SK-N-SH treated with all-trans-retinoic acid at 6 μM for 48 hours (cell line): ENCODE data around the gene SDHA.
"Not testable (repeated sequence)": the region's sequence is repeated elsewhere in the genome, so short reads cannot be mapped to it uniquely, and the experiment has no call there.

Source experiments
- ARNTL ChIP-seq: fragments of 450-650 bp; formaldehyde crosslinking; IDR thresholded peaks from 2 replicates; pipeline ENCODE4 v1.5.0; 2020; ENCODE audit warnings: low read depth, mild to moderate bottlenecking, moderate library complexity, borderline replicate concordance
- CSDC2 ChIP-seq: fragments of 250-450 bp; sonication (Bioruptor Pico); IDR thresholded peaks from 2 replicates; pipeline ENCODE4 v1.5.0; 2020; ENCODE audit warnings: mild to moderate bottlenecking, moderate library complexity
- ISL1 ChIP-seq: fragments of 250-450 bp; sonication (Bioruptor Pico); IDR thresholded peaks from 2 replicates; pipeline ENCODE4 v2.1.2; 2022; ENCODE audit warnings: mild to moderate bottlenecking, moderate library complexity
- PPARA ChIP-seq: fragments of 250-450 bp; sonication (Bioruptor Pico); IDR thresholded peaks from 2 replicates; pipeline ENCODE4 v1.5.0; 2020; ENCODE audit warnings: mild to moderate bottlenecking, borderline replicate concordance
- RARB ChIP-seq: fragments of 250-450 bp; sonication (Bioruptor Pico); IDR thresholded peaks from 2 replicates; pipeline ENCODE4 v1.8.0; 2021; ENCODE audit warnings: mild to moderate bottlenecking, moderate library complexity
- TOX ChIP-seq: fragments of 250-450 bp; sonication (Bioruptor Pico); IDR thresholded peaks from 2 replicates; pipeline ENCODE4 v1.8.0; 2021; ENCODE audit warnings: mild to moderate bottlenecking, moderate library complexity, borderline replicate concordance
- ZC3H10 ChIP-seq: fragments of 250-450 bp; sonication (Bioruptor Pico); IDR thresholded peaks from 2 replicates; pipeline ENCODE4 v1.5.1; 2021; ENCODE audit warnings: mild to moderate bottlenecking, moderate library complexity
- ZNF565 ChIP-seq: fragments of 450-650 bp; formaldehyde crosslinking; conservative IDR thresholded peaks from 2 replicates; pipeline ENCODE4 v1.5.0; 2020; ENCODE audit warnings: low read depth, mild to moderate bottlenecking, moderate library complexity
- ZNF70 ChIP-seq: fragments of 450-650 bp; formaldehyde crosslinking; IDR thresholded peaks from 2 replicates; pipeline ENCODE4 v1.5.0; 2020; ENCODE audit warnings: mild to moderate bottlenecking, moderate library complexity
- TF ChIP-seq, protein P1 (sequence below): fragments of 250-450 bp; sonication (Bioruptor Pico); IDR thresholded peaks from 2 replicates; pipeline ENCODE4 v1.5.1; 2020; ENCODE audit warnings: low read depth, mild to moderate bottlenecking, moderate library complexity
- TF ChIP-seq, protein P2 (sequence below): fragments of 250-450 bp; sonication (Bioruptor Pico); IDR thresholded peaks from 2 replicates; pipeline ENCODE4 v1.8.0; 2020; ENCODE audit warnings: mild to moderate bottlenecking, moderate library complexity, borderline replicate concordance

DNA sequence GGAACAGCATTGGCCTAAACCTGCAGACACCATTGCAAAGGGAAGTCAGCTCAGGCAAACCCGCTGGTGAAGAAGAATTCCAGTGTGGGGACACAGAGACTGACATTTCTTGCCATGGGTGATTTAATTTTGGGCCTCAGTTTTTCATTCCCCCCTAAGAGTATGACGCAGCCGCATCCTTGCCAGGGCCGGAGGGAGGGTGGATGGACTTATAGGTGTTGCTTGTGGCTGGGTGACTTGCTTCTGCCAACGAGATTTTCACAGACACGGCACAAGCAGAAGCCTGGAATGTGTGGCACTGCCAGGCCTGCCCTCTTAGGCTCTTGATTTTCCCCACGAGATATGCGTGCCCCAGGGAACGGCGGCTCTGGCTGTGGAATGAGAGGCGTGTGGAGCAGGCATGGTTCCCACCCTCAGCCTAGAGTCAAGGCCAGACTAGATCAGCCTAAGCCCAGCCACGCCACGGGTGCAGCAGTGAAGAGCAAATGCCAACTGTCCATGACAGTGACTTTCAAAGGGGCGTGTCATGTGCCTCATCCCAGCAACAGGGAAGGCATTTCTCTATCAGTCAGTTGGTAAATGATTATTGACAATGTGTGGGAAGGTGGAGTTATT, 61.0 kb downstream of the SDHA start:
- TF ChIP-seq CSDC2; ZNF565 (CRISPR knock-in tag); ISL1 (CRISPR knock-in tag); ZC3H10 (CRISPR knock-in tag); TOX (CRISPR knock-in tag); PPARA; ARNTL (CRISPR knock-in tag); RARB (CRISPR knock-in tag); ZNF70 (CRISPR knock-in tag): not testable (repeated sequence)
- TF ChIP-seq, protein P1, sequence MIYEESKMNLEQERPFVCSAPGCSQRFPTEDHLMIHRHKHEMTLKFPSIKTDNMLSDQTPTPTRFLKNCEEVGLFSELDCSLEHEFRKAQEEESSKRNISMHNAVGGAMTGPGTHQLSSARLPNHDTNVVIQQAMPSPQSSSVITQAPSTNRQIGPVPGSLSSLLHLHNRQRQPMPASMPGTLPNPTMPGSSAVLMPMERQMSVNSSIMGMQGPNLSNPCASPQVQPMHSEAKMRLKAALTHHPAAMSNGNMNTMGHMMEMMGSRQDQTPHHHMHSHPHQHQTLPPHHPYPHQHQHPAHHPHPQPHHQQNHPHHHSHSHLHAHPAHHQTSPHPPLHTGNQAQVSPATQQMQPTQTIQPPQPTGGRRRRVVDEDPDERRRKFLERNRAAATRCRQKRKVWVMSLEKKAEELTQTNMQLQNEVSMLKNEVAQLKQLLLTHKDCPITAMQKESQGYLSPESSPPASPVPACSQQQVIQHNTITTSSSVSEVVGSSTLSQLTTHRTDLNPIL (CRISPR knock-in tag), result not testable (repeated sequence)
- TF ChIP-seq, protein P2, sequence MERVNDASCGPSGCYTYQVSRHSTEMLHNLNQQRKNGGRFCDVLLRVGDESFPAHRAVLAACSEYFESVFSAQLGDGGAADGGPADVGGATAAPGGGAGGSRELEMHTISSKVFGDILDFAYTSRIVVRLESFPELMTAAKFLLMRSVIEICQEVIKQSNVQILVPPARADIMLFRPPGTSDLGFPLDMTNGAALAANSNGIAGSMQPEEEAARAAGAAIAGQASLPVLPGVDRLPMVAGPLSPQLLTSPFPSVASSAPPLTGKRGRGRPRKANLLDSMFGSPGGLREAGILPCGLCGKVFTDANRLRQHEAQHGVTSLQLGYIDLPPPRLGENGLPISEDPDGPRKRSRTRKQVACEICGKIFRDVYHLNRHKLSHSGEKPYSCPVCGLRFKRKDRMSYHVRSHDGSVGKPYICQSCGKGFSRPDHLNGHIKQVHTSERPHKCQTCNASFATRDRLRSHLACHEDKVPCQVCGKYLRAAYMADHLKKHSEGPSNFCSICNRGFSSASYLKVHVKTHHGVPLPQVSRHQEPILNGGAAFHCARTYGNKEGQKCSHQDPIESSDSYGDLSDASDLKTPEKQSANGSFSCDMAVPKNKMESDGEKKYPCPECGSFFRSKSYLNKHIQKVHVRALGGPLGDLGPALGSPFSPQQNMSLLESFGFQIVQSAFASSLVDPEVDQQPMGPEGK (CRISPR knock-in tag), result not testable (repeated sequence)
